ENCODE data around the gene KIF1A.
"Not testable (repeated sequence)": the region's sequence is repeated elsewhere in the genome, so short reads cannot be mapped to it uniquely, and the experiment has no call there.

Gene KIF1A

DNA sequence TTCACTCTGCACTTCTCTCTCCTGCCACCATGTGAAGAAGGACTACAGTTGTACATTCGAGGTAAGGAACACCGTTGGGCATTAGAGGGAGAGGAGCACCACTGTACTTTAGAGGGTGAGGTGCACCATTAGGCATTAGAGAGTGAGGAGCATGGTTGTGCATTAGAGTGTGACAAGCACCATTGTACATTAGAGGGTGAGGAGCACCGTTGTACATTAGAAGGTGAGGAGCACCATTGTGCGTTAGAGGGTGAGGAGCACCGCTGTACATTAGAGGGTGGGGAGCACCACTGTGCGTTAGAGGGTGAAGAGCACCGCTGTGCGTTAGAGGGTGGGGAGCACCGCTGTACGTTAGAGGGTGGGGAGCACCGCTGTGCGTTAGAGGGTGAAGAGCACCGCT, 27.8 kb upstream of the KIF1A start:
- no peak for DNase-seq

DNA sequence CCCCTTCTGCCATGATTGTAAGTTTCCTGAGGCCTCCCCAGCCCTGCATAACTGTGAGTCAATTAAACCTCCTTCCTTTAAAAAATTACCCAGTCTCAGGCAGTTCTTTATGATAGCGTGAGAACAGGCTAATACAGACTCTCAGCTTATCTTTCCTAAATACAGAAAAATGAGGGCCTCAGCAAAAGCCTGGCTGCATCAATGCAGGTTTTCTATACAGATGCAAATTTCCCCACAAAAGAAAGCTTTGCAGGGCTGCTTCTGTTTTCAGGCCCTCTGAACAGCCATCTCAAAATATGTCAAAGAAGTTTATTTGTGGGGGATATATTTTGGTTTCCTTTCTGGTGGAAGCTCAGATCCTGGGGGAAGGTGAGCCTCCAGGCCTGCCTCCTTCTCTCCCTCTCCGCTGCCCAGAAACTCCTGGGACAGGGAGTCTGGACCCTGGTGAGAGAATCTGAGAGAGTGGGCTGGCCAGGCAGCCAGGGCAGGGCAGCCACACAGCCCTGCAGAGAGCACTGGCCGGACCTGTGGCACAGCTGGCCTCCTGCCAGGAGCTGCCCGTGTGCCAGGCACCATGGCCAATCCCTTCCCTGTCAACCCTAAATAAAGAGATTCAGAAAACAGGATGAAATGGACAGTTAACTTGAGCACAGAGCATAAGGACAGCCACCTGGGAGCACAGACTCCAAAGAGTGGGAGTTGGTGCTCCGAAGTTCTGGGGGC, 27.0 kb upstream of the KIF1A start:
- no peak for DNase-seq

- not testable (repeated sequence) for DNase-seq
These were observed 26.3 kb upstream of the KIF1A start for GRCh38 chr2:240846309-240846708.

DNA sequence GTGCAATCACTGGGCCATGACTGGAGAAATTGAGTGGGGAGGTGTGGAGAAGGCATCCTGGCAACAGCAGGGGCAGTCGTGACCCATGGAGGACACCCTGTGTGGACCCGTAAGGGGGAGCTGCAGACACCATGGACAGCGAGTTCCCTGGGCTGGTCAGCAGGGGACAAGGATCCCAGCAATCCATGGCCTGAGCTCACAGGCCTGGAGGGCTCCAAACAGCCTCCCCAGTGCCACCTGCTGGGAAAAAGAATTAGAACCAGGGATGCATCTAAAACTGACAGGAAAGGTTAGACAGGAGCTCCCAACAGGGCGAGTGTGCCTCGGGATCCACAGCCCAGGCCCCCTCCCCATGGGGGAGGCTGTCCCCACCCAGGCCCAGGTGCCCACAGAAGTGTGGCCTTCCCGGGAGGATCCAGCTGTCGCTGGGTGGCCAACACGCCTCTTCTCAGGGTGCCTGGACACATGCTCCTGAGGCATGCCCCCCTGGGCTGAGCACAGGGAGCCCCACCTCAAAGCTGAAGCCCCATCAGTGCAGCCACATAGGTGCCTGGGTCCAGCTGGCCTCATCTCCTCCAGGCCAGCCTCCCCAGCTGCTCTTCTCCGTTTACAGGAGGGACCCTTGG, 20.5 kb upstream of the KIF1A start:
- peak; percentile 8 for DNase-seq

DNA sequence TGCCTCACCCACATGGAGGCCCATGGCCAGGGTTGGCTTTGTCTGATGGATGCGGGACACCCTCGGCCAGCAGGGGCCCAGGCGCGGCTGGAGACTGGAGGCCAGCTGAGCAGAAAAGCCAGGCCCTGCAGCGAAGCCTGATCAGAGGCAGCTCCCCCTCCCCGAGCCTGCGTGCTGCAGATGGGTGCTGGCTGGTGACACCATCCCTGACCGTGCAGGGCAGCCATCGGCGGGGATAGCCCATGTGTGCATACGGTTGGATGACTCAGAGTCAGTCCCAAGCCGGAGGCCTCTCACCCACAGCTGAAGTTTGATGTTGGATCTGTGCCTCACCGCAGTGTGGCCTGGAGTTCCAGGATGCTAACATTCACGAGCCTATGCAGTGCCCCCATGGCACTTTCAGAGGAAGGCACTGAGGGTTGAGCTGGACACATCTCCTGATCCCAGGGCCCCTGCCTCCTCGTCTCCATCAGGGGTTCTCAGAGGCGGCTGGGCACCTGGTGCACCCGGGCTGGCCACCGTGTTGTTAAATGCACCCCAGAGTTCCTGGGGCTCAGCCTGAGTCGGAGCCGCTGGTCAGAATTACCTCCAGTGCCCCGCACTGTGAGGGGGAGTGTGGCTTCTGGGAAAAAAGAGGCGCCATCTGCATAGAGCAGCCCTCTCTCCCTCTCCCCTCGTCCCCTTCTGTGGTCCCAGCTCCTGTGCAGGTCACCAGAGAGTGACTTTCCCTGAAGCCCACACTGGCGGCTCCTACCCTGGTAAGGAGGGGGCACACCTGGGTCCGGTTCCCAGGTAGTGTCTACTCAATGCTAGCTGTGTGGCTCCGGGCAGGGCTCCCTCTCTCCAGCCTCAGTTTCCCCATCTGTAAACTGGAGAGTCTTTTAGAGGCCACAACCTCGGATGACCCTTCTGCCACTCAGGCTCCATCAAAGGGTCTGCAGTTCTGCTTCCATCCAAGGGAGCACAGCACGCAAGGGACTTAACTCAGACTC, 19.4 kb upstream of the KIF1A start:
- no peak for DNase-seq

GRCh38 chr2:240837621-240838020, 17.6 kb upstream of the KIF1A start:
- no peak for DNase-seq

DNA sequence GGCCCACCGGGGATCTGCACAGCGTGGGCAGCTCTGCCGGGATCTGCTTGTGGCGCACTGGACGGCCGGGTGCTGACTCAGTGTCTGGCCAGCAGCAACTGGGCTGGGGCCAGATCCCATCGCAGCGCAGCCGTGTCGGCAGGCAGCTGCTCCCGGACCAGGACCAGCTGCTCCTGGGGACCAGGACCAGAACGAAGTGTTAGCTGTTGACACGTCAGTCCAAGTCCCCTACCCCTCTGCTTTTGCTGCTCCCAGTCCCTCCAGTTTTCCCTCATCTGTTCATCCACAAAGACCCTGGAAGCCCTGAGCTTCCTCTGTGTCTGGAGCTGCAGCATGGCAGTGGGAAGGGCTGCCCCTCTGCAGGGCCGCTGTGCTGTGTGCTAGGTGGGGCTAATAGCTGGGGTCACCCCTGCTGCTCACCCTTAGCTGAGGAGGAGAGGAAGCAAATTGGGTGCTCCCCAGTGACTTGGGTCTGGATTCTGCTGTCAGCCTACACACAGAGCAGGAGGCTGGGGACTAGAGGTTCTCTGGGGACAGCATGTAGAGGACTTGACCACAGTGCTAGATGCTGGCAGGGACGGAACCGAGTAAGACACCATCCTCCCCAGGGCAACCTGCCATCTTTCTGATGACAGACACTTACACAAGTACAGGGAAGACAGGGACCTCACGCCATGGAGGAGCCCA, 16.9 kb upstream of the KIF1A start:
- no peak for DNase-seq

DNA sequence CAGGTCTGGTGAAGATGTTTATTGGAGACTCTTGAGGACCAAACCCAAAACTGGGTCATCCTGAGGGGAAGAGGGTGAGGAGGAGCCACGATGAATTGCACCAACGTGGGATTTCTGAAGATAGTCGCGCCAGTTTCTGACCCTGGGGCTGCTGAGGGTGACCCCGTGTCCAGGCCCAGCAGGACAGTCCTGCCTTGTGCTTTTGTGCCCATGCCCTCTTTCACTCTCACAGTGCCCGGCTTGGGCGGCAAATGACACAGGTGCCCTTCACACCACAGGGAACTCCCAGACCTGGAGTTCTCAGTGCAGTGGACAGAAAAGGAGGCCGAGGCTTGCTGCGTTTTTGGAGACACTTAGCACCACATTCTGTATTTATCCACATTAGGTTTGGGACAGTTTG, 15.5 kb upstream of the KIF1A start:
- DNase-seq, result no peak

DNA sequence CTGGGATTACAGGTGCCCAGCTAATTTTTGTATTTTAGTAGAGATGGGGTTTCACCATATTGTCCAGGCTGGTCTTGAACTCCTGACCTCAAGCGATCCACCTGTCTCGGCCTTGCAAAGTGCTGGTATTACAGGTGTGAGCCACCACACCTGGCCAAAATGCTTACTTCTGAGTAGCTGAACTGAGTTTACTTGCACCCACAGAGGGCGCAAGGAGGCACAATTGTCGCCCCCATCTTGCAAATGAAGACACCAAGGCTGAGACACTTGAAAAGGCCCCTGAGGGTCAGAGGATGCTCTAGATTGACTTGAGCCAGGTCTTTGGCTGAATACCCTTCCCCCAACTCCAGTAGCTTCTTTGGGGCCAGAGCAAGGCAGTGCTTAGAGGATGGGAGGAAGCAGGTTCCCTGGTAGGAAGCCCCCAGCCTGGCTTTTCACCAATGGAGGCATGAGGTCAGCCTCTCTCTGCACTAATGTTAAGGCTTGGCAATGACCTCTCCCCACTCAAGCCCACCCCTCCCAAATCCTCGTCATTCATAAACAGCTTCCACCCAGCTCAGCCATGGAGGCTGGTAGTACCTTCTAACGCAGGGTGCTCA, 14.5 kb upstream of the KIF1A start:
- DNase-seq, result no peak

DNA sequence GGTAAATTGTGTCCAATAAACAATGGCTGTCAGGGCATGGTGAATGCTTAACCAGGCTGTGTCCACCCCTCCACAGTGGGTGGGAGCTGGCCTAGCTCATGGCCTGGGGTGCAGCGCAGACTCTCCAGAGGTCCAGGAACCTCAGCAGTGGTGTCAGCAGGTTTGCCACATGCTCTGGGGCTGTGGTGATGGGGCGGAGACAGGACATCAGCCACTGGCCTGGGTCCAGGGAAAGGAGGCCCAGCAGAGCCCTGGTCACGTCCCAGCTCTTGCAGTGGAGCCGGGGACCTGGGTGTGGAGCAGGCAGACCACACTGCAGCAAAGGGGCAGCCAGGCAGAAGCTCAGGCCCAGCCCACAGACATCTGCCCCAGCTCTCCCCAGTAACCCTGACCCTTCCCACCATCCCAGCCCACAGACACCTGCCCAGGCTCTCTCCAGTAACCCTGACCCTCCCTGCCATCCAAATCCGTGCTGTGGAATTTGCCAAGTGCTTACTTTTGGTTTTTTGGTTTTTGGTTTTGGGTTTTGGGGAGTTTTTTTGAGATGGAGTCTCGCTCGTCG, 13.8 kb upstream of the KIF1A start:
- no peak for DNase-seq

DNA sequence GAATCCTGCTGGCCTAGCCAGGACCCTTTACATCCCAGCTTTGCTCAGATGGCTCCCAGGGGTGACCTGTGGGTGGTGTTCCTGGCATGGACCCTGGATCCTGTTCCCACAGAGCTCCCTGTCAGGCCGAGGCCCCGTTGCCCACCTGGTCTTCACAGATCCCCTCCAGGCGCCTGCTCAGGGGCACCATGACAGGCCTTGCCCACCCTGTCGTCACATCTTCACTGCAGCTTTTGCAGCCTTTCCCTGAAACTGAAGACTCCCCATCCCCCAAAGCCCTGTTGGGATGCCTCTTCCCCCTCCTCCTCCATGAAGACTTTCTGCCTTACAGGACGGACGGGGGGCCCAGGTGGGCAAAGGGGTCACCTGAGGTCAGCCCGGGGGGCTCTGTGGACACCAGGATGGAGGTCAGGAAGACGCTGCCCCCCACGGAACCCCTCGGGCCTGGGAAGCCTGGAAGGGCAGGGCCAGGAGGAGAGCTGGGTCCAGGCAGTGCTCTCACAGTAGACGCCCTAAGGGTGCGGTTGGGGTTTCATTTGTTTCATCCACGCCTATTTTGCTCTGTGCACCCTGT, 13.0 kb upstream of the KIF1A start:
- DNase-seq, result no peak

DNA sequence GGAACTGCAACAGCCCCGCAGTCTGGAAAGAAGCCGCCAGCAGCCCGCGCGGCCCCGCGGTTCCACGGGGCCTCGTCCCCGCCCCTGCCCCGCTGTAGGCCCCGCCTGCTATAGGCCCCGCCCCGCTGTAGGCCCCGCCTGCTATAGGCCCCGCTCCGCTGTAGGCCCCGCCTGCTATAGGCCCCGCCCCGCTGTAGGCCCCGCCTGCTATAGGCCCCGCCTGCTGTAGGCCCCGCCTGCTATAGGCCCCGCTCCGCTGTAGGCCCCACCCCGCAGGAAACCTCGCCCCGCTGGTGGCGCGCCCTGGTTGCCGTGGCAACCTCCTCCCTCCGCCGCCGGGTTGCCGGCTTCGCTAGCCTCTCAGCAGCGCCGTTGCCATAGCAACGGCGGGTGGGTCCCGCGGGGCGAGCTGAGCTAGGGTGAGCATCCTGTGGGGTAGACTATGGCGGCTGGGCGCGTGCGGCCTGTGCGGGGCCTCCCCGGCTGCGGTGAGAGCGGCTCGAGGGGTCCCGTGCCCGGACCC, 12.2 kb upstream of the KIF1A start:
- DNase-seq, result peak; percentile 93

DNA sequence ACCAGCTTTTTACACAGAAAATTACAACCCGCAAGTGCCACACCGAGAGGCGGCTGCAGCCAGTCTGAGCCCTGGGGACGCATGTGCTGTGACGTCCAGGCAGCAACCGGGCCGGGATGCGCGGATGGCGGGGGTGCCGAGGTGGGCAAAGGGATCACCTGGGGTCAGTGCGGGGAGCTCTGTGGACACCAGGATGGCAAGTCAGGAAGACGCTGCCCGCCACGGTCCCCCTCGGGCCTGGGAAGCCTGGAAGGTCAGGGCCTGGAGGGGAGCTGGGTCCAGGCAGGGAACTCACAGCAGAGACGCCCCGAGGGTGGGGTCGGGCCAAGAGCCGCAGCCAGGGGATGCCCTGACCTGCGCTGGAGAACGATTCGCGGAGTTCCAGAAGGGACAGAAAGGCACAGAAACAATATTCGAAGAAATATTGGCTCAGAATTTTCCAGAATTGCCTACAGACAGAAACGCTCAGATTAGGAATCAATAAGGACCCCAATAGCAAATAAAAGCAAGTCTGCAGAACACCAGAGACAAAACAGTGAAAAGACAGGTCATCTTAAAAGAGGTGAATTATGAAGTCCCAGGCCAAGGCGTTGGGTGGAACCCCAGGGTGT, 11.7 kb upstream of the KIF1A start:
- no peak for DNase-seq

DNA sequence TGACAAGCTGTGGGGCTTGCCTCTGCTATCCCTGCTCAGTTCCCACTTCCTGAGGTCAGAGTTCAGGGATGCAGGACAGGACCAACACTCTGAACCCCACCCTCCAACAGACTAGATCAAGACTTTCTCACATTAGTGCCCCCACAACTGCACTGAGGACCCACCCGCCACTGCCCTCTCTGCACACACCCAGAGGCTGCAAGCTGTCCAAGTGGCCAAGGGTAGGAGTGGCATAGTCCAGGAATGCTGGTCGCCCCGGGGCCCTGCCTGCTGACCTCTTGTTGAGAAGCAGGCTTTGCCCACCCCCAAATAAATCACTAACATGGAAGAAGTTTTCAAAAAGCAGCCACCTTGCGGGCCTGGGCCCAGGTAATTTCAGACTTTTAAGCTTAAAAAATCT, 5.5 kb upstream of the KIF1A start:
- DNase-seq, result no peak

DNA sequence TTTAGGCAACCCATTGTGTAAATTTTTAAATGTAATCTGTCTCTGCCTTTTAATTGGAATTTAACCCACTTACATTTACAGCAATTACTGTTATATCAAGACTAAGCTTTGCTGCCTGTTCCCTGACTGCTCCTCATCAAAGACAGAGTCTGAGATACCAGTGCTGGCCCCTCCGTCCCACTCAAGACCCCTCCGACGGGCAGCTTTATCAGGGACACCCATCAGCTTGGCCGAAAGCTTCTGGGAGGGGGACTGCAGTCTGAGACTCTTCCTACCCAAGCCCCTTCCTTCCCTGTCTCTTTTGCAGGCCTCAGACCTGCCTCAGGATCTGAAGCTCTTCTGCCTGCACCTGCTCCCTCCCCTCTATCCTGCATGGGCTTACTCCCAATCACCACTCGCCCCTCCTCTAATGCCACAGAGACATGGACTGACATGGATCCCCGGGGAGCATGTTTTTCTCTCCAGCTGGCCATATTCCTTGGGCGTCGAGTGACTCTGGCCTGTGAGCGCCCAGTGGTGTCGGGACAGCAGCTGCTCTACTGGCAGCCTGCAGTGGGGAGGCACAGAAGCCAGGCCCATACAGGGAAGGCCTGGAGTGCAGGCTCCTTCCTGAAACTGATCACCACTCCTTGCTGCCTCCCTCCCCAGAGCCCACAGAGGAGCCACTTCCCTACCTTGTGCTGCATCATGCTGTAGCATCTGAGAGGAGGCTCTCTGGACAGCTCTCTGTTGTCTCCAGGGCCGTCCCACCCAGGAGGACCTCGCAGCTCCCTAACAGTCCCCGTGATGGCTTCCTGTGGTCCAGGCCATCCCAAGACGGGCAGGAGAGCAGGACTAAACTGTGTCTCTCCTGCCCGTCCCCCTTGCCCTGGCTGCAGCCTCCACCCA, 3.7 kb upstream of the KIF1A start:
- DNase-seq, result no peak

GRCh38 chr2:240822280-240822847, 2.3 kb upstream of the KIF1A start:
- DNase-seq, result no peak

GRCh38 chr2:240821429-240821778, 1.4 kb upstream of the KIF1A start:
- no peak for DNase-seq

GRCh38 chr2:240820607-240821428, 799 bp upstream of the KIF1A start:
- no peak for DNase-seq
